Stimulated activated CD4-positive, alpha-beta T cell treated with anti-CD3 and anti-CD28 coated beads, TNF-alpha, amount 100 ng/mL, for 1 hour (primary cell): Measurements from ENCODE around the gene UPF2.
"Not testable (repeated sequence)": the region's sequence is repeated elsewhere in the genome, so short reads cannot be mapped to it uniquely, and the experiment has no call there.

Experiments used
- DNase-seq, 3 donors: peaks; one replicate each; pipeline ENCODE4 v3.0.0-alpha.2; 2020; ENCODE audit warnings: low read depth in 3 of 3, low spot score in 1 of 3

UPF2 gene, protein sequence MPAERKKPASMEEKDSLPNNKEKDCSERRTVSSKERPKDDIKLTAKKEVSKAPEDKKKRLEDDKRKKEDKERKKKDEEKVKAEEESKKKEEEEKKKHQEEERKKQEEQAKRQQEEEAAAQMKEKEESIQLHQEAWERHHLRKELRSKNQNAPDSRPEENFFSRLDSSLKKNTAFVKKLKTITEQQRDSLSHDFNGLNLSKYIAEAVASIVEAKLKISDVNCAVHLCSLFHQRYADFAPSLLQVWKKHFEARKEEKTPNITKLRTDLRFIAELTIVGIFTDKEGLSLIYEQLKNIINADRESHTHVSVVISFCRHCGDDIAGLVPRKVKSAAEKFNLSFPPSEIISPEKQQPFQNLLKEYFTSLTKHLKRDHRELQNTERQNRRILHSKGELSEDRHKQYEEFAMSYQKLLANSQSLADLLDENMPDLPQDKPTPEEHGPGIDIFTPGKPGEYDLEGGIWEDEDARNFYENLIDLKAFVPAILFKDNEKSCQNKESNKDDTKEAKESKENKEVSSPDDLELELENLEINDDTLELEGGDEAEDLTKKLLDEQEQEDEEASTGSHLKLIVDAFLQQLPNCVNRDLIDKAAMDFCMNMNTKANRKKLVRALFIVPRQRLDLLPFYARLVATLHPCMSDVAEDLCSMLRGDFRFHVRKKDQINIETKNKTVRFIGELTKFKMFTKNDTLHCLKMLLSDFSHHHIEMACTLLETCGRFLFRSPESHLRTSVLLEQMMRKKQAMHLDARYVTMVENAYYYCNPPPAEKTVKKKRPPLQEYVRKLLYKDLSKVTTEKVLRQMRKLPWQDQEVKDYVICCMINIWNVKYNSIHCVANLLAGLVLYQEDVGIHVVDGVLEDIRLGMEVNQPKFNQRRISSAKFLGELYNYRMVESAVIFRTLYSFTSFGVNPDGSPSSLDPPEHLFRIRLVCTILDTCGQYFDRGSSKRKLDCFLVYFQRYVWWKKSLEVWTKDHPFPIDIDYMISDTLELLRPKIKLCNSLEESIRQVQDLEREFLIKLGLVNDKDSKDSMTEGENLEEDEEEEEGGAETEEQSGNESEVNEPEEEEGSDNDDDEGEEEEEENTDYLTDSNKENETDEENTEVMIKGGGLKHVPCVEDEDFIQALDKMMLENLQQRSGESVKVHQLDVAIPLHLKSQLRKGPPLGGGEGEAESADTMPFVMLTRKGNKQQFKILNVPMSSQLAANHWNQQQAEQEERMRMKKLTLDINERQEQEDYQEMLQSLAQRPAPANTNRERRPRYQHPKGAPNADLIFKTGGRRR

DNA sequence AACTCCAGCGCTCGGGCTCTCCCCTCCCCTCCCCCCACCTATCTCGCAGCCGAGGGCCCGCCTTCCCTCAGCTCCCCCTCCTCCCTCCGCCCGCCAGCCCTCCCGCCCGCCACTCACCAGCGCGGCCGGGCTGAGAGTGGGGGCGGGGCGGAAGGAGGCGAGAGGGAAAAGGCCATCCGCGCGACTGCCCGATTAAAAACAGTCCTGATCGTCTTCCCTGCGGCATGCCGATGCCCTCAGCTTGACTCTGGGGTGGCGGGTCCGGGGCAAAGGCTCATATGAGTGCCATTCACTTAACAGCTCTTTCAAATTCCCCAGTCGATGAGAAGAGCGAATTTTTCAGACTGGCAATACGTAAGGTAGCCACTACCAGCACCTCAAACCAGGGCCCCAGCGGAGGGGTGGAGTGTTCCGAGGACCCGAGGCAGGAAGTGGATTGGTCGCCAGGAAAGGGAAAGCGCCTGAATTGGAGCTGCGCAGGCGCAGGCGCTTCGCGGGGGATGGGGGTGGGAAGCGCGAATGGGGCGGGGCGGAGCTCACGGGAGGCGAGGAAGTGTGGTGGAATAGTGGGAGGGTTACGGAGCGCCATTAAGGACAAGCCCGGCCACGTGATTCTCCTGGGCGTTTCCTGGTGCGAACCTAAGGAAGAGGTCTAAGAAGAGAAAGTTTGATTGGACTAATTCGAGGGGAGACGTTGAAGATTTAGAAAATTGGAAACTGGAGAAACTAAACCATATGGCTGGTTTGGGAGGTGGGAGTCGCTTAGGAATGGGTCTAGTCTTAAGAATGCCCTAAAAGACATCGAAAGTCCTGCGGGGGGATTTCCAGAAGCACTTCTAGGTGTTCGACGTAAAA lies at the start of gene UPF2:
Gene UPF2, minus strand, starts transcription at position 13 of the 855 bp plus-strand sequence. CDS start 7,386 bp downstream, outside the sequence.
- peak; percentile 95 to 98 (median 96) for DNase-seq

DNA sequence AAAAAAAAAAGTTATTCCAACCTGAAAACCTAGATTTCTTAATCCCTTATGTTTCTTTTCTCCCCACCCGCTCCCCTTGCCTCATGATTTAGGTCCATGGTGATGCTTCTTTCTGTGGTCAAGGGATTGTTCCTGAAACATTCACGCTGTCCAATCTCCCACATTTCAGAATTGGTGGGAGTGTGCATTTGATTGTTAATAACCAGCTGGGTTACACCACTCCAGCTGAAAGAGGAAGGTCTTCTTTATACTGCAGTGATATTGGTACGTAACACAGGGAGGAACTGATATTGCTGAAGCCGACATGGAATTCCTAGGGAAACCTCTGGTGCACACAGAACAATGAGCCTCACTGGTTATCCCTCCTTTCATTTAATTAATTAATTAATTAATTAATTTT lies 48.8 kb upstream of the UPF2 start:
- no peak for DNase-seq

DNA sequence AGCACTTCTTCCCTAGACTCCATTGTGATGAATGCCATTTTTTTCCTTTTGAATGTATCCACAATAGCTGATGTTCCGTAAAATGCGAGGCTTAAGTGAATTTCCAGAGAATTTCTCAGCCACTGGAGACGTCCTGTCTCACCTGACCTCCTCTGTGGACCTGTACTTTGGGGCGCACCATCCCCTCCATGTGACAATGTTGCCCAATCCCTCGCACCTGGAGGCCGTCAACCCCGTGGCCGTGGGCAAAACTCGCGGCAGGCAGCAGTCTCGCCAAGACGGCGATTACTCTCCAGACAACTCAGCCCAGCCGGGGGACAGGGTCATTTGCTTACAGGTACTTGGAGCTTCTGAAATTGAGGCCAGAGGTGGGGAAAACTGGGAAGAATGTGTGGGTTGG lies 46.3 kb upstream of the UPF2 start:
- no peak for DNase-seq

DNA sequence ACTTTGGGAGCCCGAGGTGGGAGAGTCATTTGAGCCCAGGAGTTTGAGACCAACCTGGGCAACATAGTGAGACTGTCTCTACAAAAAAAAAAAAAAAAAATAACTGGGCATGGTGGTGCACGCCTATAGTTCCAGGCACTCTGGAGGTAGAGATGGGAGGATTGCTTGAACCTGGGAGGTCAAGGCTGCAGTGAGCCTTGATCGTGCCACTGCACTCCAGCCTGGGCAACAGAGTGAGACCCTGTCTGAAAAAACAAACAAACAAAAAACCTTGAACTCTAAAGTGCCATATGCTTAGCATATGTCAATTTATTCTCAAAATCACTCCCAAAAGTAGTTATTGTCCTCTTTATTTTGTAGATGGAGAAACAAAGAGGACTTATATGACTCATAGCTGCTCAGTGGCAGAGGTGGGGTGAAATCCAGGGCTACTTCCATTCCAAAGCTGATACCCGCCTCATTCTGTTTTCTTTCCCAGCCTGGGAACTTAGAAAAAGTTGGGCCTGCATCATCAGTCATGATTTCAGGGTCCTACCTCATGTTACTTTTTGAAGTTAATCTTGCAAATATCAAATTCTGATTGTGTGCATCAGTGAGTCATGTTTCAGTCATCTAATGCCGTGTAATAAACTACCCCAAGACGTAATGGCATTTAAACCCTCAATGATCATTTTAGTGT lies 39.4 kb upstream of the UPF2 start:
- DNase-seq = no peak

DNA sequence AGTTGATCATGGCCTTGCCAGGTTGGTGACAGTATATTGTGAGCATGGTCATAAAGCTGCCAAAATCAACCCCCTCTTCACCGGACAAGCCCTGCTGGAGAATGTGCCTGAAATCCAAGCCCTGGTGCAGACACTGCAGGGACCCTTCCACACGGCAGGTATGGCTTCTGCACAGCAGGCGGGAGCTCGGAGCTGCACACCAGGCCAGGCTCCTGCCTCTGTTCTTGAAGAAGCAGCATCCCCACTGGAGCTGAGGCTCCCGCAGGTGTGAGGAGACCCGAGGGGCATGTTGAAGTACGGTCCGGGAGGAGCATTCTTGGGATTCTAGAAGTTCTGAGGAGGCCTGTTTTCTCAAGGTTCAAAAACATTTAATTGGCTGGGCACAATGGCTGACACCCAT lies 38.9 kb upstream of the UPF2 start:
- DNase-seq = no peak

DNA sequence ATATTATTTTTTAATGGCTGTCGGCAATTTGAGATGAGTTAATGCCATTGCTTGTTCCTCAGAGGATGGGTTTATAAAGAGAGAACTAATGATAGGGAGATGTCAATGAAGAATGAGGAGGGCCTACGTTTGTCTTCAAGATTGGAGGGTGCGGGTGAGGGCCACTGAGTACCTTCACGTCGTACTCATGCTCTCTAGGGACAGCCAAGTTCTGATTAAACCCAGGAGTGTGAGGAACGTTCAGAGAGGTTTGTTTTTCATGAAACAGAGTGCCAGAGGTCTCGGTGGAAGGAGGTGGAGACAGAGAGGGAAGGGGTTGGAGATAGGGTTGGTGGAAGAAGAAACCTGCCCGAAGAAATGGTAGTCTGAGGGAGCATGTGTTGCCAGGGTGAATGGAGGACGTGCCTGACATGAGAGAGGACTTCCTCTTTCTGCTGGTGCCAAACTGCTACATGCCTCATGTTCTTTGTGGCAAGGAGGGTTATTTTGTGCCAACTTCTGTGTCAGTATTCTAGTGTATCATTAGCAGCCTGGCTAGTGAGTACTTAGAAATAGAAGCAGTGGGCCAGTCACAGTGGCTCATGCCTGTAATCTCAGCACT lies 35.1 kb upstream of the UPF2 start:
- DNase-seq = no peak

DNA sequence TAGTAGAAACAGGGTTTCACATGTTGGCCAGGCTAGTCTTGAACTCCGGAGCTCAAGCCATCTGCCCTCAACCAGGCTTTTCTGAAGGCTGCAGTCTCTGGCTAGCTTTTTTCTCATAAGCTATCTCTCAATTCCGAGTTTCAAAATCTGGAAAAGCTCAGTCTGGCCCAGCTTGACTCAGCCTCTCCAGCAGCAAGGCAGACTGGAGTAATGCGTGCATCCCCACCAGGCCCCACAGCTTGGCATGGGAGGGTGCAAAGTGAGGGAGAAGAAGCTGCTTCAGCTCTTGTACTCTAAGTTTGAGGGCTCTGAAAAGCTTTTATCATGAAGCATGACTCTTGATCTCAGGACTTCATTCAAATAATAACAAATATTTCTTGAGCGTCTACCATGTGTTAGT lies 30.9 kb upstream of the UPF2 start:
- DNase-seq = no peak

DNA sequence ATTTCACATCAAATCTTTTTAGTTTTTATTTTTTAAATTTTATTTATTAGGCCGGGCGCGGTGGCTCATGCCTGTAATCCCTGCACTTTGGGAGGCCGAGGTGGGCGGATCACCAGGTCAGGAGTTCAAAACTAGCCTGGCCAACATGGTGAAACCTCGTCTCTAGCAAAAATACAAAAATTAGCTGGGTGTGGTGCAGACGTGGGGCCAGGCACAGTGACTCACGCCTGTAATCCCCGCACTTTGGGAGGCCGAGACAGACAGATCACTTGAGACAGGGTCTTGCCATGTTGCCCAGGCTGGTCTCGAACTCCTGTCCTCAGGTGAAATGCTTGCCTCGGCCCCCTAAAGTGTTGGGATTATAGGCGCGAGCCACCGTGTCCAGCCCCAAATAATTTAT lies 28.8 kb upstream of the UPF2 start:
- DNase-seq = not testable (repeated sequence)

DNA sequence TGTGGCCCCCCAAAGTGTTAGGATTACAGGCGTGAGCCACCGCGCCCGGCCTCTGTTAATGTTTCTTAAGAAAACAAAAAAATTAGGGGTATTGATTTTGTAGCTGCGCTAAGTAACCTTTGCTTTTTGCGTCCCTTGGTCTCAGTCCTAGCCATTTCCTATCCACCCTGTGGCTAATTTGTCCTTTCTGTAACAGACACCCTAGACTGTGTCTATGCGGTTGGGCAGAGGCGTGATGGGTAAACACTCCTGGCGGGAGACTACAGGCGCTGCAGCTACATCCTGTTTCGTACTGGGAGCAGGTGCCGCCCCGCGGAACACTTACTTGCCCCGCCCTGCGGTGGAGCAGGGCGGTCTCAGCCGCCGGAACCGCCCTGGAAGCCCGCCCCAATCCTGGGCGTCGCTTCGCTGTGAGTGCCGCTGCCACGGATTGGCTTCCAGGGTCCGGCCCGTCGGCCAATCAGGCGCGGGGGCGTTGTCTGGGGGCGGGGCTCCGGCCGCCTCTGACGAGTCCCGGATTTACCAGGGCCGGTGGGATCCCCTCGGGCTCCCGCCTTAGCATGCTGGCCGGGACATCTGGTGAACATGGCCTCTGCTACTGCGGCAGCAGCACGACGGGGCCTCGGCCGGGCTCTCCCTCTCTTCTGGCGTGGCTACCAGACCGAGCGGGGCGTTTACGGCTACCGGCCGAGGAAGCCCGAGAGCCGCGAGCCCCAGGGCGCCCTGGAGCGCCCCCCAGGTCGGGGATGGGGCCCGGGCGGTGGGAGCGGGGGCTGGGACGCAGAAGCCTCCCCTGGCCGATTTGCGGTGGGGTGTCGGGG lies 26.1 kb upstream of the UPF2 start, which contains the start of gene DHTKD1:
Gene DHTKD1, plus strand, starts transcription at position 506 of the 821 bp plus-strand sequence. Its CDS starts 80 bp downstream, at position 586.
- peak; percentile 93 to 99 (median 95) for DNase-seq

DNA sequence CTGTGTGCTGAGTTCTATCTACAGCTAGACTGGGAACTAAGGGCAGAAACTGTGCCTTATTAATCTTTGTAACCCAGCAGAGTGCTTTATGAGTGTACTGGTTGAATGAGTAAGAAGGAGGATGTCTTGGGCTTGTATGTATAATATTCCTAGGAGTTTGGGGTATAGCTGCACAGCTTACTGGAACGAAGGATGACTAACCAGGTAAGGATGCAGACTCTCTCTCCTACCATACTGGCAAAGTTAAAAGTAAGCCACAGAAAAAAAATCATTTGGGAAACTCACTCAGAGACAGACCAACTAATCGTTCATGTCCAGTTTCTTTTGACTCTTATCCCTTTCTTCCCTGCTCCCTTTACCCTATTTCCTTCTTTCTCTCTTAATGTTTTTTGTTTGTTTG lies 24.7 kb upstream of the UPF2 start:
- DNase-seq = no peak

DNA sequence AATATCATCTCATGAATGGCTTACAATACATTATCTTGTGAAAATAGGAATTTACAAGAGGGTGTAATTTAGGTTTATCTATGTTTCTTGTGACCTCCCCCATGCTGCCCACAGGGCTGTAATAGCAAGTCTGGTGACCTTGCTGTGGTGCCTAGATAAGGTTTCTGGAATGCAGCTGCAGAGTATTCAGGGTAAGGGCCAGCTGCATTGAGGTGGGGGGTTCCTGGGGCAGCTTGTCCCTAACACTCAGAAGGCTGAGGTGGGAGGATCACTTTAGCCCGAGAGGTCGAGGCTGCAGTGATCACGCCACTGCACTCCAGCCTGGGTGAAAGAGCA lies 20.8 kb upstream of the UPF2 start:
- no peak for DNase-seq

DNA sequence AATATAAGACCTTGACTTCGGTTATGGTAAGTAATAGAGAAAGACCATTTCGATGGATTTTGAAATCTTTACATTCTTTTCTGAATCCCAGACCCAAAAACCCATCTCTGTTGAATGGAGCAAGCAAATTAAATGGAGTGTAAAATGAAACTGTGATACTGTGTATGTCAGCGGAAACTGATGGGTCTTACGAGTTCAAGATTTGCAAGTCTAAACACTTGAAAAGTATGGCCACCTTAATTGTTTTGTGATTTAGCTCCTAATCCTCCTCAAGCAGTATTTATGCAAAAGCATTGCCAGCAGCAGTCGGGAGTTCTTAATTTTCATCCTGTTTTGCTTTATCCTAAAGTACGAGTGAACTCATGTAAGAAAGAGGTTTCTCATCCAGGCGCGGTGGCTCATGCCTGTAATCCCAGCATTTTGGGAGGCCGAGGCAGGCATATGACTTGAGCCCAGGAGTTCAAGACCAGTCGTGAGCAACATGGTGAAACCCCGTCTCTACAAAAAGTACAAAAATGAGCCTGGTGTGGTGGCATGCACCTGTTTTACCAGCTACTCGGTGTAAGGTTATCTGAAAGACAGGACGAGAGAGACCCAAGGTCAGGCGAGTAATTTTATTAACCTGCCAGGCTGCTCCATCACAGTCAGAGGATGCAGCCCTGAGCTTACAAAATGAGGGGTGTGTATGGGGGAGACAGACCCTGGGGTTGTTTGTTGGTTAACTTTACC lies 20.3 kb upstream of the UPF2 start:
- DNase-seq = no peak

DNA sequence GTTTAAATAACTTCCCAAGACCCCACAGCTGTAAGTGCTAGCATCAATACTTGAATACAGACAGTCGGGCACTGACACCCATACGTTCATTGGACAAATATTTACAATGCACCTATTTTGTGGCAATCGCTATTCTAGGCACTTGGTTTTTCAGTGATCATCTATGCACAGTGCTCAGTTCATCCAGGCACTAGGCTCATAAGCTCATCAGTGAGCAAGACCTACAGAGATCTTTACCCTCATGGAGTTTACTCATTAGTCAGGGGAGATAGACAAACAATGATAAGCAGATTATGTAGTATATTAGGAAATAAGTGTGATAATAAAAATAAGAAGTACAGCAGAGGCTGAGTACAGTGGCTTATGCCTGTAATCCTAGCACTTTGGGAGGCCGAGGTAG lies 18.5 kb upstream of the UPF2 start:
- no peak for DNase-seq

DNA sequence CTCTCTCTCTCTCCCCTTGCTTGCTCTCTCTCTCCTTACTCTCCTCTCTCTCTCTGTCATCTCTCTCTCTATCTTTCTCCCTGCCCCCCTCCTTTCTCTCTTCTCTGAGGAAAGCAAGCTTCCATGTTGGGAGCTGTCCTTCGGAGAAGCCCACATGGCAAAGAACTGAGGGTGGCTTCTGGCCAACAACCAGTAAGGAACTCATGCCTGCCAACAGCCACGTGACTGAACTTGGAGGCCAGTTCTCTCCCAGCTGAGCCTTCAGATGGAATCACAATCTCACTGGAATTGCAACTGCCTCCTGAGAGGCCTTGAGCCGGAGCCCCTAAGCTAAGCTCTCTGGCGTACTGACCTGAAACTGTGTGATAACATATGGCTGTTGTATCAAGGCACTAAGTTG lies 14.1 kb upstream of the UPF2 start:
- no peak for DNase-seq

DNA sequence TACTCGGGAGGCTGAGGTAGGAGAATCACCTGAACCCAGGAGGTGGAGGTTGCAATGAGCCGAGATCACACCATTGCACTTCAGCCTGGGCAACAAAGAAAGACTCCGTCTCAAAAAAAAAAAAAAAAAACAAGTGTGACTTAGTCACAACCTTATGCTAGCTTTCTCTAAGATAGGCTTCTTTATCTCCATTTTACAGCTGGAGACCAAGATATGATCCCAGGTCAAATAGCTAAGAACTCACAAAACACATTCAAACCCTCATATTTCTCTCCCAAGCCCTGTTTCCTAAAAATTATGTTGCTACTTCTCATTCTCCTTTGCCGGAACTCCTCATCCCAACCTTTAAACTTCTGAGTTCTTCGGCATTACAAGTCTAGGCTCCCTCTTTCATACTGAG lies 13.1 kb upstream of the UPF2 start:
- DNase-seq = no peak

DNA sequence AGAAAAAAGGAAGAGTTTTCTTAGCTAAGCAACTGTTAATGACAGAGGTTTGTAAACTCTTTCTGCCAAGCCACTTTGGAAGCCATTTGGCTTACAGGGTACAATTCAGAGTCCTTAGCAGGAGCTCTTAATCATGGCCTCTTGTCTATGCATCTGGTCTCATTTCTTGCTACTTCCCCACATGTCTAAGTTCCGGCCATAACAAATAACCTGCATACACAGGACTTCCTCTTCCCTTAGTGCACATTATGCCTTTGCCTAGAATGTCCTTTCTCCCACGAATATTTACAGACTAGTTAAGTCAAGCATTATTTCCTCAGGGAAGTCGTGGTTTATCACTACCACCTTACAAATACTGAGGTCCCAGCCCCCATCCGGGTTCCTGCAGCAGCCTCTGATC lies 8.6 kb upstream of the UPF2 start:
- DNase-seq = no peak

DNA sequence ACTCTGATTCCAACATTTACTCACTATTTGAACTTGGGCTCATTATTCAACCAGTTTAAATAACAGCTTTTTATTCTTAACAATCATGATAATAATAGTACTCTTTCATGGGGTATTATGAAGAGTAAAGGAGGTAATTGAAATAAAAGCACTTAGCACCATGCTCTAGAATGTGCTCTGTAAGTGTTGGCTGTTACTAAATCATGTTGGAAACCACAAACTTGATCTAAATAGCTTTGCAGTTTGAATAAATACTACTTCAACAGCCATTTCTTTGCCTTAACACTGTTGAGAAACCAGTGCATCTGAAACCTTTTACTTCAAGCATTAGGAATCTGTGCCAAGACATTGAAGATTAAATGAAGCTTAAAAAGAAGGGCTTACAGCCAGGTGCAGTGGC lies 7.9 kb upstream of the UPF2 start:
- DNase-seq = no peak

DNA sequence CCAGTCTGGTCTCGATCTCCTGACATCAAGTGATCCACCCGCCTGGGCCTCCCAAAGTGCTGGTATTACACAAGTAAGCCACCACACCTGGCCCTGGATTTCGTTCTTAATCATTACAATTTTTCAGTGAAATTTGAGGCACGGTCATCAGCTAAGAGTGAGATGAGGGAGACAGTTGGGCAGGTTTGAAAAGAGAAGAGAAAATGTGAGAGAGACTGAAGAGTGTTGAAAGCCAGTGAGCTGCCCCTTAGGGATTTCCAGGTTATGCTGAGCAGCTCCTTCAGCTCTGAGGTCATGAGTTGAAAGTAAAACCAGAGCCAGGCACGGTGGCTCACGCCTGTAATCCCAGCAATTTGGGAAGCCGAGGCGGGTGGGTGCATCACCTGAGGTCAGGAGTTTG lies 5.9 kb upstream of the UPF2 start:
- no peak for DNase-seq
